ENCODE data around the gene SYCE3.

The SYCE3 gene

GRCh38 chr22:50569896-50570535 is 7.3 kb upstream of the SYCE3 start:
- DNase-seq (ENCODE audit: low read depth) = no peak
- no peak overlapping the region for H3K4me3 ChIP-seq (ENCODE audit: low read length)
- TF ChIP-seq CTCF (conservative IDR thresholded peaks at IDR 0.05; ENCODE audit: low read depth, low read length) = no peak

GRCh38 chr22:50569041-50569459 is 6.3 kb upstream of the SYCE3 start:
- no peak for DNase-seq (ENCODE audit: low read depth)
- no peak overlapping the region for H3K4me3 ChIP-seq (ENCODE audit: low read length)
- TF ChIP-seq CTCF (conservative IDR thresholded peaks at IDR 0.05; ENCODE audit: low read depth, low read length) = no peak

- TF ChIP-seq CTCF (conservative IDR thresholded peaks at IDR 0.05; ENCODE audit: low read depth, low read length) = no peak
- H3K4me3 ChIP-seq (ENCODE audit: low read length) = no peak overlapping the region
- no peak for DNase-seq (ENCODE audit: low read depth)
Measured at GRCh38 chr22:50568626-50569025, 5.9 kb upstream of the SYCE3 start.

- TF ChIP-seq CTCF (conservative IDR thresholded peaks at IDR 0.05; ENCODE audit: low read depth, low read length) = no peak
- no peak for DNase-seq (ENCODE audit: low read depth)
- no peak overlapping the region for H3K4me3 ChIP-seq (ENCODE audit: low read length)
Measured at GRCh38 chr22:50567721-50568252, 5.1 kb upstream of the SYCE3 start.

- no peak for TF ChIP-seq CTCF (conservative IDR thresholded peaks at IDR 0.05; ENCODE audit: low read depth, low read length)
- no peak overlapping the region for H3K4me3 ChIP-seq (ENCODE audit: low read length)
- DNase-seq (ENCODE audit: low read depth) = no peak
Measured at GRCh38 chr22:50564289-50564688, 1.6 kb upstream of the SYCE3 start.

GRCh38 chr22:50563413-50564160 is 868 bp upstream of the SYCE3 start:
- TF ChIP-seq CTCF (conservative IDR thresholded peaks at IDR 0.05; ENCODE audit: low read depth, low read length) = no peak
- peak overlapping the region; percentile 73 for H3K4me3 ChIP-seq (ENCODE audit: low read length)
- no peak for DNase-seq (ENCODE audit: low read depth)
